H1 (cell line): ENCODE data around the gene IFIT1. TPM values are rescaled to one million over a fixed set of nuclear protein-coding genes. Genes with fewer than 3 reads are reported as not detected.

ENCODE experiments used
- BCL11A ChIP-seq, 2 experiments: IDR thresholded peaks; one replicate each; pipeline ENCODE4 v1.6.1; 2011; ENCODE audit warnings: low read depth in 2 of 2, low read length in 2 of 2, mild to moderate bottlenecking in 2 of 2
- SP1 ChIP-seq: IDR thresholded peaks from 2 replicates; pipeline ENCODE4 v1.6.1; 2011; ENCODE audit warnings: low read depth, low read length
- TBP ChIP-seq: IDR thresholded peaks from 2 replicates; pipeline ENCODE4 v1.6.1; 2011; ENCODE audit warnings: low read depth, low read length, improper control_type of control experiment
- polyA plus RNA-seq, 7 experiments: library from polyadenylated mRNA; depleted of rRNA in 3 of 7; stranded (reverse) in 5 of 7; unstranded in 2 of 7; fragments of >200 nt in 5 of 7; fragments of 200-250 nt in 2 of 7; gene quantifications; 1 replicate in 5 of 7; 2 replicates in 1 of 7; 4 replicates in 1 of 7; pipeline versions ENCODE4 v1.2.1 to v1.2.3, GENCODE V29; 2011 to 2013; ENCODE audit warnings: missing spikeins in 2 of 7, mixed read lengths in 2 of 7
- total RNA-seq: library from RNA; stranded (reverse); fragmentation: NEBNext Ultra II Directional; extraction: Animal tissue kit (Norgen Biotek cat#: 25700); gene quantifications from 2 replicates; pipeline ENCODE4 v1.2.1, GENCODE V29; 2021

IFIT1 gene
- total and polyA plus RNA-seq, 2 of the 8 experiments (the other 6 are each of a cell fraction or from before 2014, with no cell fraction given) = 0.94 to 1.5 TPM

DNA sequence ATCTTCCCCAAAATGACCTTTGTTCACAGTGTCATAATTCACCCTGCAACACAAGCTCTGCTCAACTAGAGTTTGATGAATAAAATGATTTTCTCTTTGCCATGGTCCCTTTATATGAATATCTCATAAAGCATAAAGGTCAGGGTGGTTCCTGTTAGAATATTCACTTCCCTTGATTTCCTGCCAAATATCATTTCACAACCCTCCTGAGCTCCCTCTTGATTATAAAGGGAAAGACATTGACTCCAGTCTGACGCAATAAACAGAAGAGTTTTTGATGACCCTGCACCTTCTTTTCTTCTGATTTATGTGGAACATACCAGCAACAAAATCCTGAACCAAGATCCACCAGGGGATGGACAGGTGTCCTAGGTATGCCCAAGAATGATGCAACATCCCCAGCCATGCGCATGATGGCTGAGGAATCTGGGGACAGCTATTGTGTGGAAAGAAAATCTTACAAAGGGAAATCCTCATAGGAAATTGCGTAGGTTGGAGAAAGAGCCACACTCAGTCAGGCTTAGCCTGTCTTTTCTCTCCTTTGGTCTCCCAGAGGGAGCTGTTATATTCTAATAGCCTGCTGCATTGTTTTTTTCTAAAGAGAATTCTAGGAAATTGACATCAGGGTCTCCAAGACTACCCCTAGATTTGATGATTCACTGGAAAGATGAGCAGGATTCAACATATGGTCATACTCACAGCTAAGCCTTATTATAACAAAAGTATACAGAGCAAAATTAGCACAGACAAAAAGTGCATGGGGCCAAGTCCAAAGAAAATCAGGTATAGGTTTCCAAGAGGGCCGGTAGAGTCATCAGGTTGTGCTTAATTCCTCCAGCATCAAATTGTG is 45.8 kb upstream of the IFIT1 start (continued):
- TF ChIP-seq TBP = no peak
- TF ChIP-seq BCL11A (IDR thresholded peaks at IDR 0.05; ENCODE audit: low read depth in 2 of 2, low read length in 2 of 2) = no peak
- no peak for TF ChIP-seq SP1
